GOT3 (cell line): ENCODE data around the gene BLOC1S6.

Source experiments
- DNase-seq: peaks from one replicate; lab custom pipeline; 2025; ENCODE audit warnings: mixed read lengths; lab: John Stamatoyannopoulos, UW

BLOC1S6 gene

DNA sequence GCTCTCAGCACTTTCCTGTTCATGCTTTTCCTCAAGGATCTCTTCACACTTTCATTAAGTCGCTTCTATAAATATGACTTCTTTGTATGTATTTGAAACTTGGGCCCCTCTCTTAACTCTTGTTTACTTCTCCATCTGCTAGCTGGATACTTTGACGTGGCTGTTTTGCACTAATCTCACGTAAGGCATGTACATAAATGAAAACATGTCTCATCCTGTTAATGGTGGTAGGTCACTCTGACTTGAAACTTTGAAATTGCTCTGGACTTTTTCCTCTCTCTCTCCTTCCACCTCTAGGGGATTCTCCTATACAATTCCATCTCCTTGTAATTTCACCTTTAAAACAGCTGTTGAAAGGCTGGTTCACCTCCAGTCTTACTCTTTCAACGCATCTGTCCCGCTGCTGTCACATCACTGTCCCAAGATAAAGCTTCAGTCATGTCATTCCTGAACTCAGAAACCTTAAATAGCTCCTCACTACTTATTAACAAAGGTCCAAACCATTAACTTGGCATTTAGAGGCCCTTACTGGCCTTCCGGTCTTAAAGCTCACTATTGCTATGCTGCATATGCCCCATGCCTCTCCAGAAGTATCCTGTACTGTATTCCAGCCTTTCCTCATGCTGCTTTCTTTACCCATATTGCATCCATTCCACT is 1.2 kb downstream of the BLOC1S6 start:
- DNase-seq, result no peak

DNA sequence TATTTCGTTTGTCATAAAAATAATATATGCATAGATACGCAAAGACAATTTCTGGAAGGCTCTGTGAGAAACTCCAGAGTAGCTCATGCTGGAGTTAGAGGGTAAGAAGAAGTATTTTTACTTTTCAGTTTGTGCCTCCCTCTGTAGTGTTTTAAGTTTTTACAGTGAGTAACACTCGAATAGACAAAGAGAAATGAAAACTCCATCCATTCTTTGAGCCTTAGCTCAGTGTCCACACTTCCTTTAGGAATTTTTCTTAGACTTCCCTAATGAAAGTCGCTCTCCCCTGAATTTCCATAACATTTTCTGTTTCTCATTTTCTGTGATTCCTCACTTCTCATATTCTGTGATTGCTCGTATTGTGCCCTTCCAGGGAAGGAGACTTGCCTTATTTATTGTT is 2.1 kb downstream of the BLOC1S6 start:
- DNase-seq, result no peak

DNA sequence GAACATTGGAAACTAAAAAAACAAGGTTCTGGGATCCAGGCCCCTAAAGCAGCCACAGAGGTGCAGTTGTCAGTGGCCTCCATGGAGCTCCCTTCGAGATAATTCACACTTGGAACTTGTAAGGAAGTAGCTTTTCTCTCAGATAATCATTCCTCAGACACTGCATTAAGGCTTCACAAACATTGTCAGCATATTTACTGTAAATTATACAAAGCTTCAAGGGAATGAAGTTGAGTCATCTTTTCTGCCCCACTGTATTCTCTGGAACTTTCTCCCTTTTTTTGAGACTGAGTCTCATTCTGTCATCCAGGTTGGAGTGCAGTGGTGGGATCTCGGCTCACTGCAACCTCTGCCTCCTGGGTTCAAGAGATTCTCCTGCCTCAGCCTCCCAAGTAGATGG is 7.1 kb downstream of the BLOC1S6 start:
- no peak for DNase-seq

DNA sequence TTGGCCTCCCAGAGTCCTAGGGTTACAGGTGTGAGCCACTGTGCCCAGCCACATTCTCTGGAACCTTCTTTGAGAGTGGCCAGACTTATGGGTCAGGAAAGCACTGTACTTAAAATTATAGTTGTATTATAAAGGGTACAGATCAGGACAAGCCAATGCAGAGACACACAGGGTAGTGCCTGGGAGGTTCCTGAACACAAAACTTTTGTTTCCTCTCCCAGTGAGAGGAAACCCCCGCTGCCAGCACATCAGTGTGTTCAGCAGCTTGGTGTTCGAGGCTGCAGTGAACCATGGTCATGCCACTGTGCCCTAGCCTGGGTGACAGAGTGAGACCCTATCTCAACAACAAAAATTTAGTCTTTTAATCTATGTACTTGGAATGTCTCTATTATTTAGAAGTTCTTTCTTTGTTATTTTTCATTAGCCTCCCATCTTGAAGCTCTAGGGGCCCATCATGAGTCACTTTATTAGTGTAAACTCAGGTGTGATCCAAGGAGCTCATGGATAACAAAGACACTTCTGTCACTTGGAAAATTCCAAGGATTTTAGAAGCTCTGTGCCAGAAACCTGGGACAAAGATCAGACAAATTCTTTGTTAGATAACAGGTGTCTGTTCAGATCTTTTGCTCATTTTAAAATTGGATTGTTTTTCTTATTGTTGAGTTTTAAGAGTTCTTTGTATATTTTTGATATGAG is 7.8 kb downstream of the BLOC1S6 start:
- no peak for DNase-seq

DNA sequence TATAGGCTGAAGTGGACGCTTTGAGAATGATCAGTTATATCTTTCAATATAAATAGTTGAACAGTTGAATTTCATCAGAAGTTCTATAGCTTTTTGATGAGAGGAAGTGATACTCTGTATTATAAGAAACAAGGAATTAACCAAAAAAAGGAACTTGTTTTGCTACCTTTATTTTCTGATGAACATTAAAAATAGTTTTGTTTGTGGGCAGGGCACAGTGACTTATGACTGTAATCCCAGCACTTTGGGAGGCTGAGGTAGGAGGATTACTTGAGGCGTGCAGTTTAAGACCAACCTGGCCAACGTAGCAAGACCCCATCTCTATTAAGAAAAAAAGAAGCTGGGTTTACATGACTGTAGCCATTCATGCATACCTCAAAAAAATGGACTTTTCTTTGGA is 16.7 kb downstream of the BLOC1S6 start:
- no peak for DNase-seq

DNA sequence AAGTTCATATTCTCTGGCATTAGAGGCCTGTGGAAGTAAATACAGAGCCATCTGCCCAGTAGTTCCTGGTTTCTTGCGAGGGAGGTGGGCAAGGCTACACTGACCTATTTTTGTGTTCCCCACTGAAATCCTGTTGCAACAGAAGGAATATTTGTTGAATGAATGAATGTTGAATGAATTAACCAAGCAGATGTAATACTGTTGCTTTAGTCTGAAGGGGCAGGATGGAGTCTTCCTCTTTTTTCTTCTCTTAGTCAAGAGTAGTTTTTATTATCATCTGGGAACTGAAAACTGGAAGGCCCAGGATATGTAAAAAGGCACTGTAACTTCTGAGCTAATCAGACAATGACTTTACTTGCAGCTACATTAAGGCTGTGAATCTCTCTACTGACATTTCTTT is 17.1 kb downstream of the BLOC1S6 start:
- DNase-seq, result no peak

DNA sequence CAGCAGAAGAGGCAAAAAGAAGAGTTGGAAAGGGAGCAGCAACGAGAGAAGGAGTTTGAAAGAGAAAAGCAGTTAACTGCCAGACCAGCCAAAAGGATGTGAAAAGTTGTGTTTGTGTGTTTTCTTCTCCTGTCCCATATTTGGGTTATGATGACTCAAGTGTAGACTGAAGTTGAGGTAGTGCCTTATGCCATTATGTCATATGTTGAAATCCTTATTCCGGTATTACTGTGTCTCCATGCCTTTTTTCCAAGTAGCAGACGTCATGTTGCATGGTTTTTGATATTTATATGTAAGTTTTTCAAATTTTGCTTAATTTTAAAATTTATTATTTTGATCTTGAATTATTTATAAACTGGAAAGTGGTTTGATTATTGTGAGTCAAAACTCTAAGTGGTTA is 19.2 kb downstream of the BLOC1S6 start:
- no peak for DNase-seq

DNA sequence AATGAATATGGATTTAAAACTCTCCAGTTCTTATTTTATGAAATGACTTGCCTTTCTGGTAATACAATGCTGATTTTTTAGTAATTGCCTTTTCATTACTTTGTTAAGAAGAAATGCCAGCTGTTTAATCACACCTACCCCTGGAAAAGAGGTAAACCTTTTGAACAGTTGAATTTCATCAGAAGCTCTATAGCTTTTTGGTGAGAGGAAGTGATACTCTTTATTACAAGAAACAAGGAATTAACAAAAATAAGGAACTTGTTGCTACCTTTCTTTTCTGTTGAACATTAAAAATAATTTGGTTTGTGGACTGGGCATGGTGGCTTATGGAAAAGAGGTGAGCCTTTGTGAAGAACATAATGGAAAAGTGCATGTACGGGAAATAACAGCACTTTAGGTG is 19.7 kb downstream of the BLOC1S6 start:
- DNase-seq, result no peak

DNA sequence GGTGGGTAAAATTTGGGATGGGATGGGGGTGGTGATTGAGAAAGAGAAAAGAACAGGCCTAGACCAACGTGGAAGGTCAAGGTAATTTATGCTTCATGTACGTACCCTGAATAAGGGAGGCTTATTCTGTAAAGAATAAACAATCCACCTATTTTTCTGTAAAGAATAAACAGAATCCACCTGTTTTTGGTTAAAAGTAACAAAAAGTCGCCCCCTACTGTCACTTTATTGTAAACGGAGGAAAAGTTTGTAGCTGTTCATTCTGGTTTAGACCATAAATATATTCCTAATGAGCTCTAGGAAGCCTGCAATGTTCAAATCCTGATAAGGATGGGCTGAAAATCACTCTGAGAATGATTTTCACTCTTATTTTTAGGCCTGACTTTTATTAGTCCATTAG is 24.1 kb downstream of the BLOC1S6 start:
- no peak for DNase-seq

DNA sequence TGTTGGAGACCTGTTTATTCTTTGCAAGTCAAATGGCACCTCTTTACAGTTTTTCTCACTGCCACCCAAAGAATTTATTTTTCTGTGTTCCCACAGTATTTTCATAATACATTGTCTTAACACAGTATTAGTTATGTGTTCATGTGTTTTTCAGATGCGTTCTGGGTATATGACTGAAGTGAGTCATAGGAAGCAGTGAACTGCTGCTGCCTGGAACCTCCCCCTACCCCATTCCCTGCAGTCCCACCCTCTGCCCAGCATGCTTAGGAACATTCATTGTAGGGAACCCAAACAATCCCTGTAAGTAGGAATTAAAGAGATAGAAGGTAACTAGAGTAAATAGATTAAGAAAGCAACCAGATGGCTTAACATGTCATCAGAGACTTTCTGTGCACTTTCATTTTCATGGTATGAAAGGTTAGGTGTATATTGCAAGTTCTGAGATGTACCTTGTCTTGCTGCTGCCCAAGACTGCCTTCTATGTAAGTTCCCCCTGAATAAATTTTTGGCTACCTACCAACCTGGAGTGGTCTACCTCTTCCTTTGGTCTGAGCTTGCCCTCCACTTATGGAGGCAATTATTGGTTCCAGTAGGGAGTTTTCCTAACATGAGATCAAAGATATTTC is 25.7 kb downstream of the BLOC1S6 start:
- DNase-seq, result no peak

DNA sequence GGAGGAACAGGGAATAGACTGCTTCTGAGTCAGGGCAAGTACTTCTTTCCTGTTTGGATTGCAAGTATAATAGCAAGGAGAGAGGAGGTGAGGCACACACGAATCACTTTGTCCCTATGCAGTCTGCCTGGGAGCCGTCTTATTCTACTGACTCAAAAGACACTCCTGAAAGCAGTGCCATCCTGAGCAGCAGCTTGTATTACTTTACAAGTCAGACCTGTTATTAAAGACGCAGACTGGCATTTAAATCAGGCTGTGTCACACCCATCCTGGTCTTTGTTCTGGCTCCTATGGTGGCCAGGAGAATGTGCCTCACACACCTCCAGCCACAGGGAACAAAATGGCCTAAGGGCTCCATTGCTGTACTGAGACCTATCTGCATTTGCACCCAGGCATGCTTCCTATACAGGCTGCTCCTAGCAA is 29.7 kb downstream of the BLOC1S6 start:
- no peak for DNase-seq

DNA sequence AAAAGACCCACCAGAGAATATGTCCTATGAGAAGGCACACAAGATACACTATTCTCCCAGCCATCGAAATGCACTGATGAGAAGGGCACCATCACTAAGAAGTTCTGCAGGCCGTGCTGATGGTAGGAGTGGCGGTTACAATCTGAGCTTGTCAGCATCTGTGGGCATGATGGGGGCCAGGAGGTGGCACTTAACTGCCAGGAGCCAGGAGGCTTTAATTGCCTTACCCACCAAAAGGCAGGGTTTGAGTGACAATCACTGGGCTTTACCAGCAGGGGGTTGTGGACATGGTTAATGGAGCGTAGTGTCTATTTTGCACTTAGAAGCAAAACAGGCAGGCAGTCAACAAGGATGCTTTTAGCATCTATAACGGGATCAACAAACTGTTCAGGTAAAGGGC is 31.6 kb downstream of the BLOC1S6 start:
- no peak for DNase-seq

DNA sequence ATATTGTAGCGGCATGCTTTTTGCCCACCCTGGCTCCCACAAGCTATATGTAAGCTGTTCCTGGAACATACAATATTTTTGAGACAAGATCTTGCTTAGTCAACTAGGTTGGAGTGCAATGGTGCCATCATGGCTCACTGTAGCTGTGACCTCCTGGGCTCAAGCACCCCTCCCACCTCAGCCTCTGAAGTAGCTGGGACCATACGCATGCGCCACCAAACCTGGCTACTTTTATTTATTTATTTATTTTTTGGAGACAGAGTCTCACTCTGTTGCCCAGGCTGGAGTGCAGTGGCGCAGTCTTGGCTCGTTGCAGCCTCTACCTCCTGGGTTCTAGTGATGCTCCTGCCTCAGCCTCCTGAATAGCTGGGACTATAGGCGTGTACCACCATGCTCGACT is 41.0 kb downstream of the BLOC1S6 start:
- no peak for DNase-seq

DNA sequence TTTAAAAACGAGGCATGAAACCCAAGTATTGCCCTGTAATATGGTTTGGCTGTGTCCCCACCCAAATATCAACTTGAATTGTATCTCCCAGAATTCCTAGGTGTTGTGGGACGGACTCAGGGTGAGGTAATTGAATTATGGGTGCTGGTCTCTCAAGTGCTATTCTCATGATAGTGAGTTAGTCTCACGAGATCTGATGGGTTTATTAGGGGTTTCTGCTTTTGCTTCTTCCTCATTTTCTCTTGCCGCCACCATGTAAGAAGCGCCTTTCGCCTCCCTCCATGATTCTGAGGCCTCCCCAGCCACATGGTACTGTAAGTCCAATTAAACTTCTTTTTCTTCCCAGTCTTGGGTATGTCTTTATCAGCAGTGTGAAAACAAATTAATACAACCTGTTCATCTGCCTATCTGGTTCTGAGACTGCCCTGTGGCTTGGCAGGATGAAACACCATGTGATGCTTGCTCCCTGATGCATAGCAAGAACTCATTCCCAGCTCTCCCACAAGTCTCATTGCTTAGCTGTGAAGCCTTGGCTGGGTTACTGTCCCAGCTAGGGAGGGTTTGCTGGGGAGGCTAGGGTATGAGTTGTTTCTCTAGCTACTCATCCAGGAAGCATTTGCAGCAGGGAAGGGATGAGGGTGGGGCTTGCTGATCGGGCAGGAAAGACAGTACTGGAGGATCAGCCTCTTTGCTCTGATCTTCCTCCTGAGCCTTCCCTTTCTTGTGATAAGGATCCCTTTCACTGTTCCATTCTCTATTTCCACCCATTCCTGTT is 43.9 kb downstream of the BLOC1S6 start:
- DNase-seq, result no peak

DNA sequence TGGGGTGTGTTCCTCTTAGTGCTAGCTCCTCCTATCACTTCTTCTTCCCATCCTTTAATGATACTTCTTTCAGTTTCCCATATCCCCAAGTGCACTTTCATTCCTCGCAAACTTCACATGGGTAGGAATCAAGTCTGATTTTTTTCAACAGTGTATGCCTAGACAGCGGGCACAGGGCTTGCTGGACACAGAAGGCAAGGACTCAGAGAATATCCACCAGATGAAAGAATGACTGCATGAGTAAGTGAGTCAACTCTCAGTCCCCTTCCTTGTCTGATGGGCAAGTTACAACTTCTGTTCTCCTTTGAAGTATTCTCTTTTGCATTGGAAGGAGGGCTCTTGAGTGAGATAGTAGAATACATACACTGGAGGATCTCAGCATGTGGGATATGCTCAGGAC is 44.6 kb downstream of the BLOC1S6 start:
- DNase-seq, result no peak

DNA sequence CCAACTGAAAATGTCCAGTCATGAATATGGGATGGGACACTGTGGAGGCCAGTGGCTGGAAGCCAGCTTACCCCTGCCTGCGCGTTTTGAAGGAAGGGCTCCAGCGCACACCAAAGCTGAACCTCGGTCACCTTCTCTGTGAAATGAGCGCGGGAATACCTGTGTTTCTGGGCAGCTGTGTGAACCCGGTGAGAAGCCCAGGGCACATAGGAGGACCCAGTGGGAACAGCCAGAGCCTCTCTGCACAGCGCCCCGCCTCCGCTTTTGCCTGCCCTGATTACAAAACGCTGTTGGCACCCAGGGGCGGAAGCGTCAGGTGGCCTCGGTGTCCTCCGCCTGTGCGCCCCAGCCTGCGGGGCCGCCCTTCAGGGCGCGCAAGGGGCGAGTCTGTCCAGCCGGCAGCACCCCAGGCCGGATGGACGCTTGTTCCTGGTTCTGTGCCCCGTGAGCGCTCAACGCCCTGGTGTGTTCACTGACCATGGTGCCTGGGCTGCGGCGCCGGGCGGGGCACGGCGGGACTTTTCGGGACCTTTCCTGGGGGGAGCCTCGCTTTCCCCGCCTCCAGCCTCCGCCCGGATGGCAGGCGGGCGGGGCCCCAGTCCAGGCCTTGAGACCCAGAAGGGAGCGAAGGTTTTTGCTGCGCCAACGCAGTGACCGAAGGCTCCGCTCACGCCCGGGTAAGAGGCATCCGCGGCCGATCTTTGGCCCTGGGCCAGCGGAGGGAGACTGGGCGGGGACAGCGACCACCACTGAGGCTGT is 47.4 kb downstream of the BLOC1S6 start, which contains the start of gene SQOR:
Gene SQOR, plus strand, starts transcription at position 598 of the 759 bp plus-strand sequence. CDS start 23,895 bp downstream, outside the sequence.
- DNase-seq, result peak; percentile 48

DNA sequence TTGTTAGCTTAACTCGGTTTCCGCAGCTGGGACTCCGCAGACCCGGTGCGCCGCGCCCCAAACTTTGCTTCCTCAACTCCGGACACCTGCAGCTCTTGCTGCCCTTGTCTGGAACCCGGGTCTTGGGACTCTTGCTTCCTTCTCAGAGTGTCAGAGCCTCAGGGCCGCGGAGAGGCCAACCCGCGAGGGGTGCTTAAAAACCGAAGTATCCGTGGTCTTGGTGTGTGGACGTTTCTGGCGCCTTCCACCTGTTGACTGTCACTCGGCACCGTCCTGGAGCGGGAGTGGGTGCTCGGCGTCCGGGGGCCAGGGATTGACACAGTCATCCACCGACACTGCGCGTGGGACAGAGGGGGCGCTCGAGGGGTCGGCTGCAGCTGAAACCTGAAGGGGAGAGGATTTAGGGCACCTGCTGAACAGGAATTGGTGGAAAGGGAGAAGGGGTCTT is 48.0 kb downstream of the BLOC1S6 start:
- DNase-seq, result no peak

DNA sequence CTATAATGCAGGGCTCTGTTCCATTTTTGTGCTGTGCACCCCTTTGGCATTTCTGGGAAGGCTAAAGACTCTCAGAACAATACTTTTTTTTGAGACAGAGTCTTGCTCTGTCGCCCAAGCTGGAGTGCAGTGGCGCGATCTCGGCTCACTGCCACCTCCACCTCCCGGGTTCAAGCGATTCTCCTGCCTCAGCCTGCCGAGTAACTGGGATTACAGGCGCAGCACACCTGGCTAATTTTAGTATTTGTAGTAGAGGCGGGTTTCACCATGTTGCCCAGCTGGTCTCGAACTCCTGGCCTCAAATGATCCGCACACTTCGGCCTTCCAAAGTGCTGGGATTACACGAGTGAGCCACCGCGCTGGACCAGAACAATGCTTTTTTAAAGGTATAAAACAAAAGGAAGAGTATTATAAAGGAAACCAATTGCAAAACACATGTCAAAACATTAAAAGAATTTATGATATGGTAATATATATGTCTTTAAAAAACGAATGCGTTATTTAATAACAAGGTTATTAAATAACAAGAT is 48.6 kb downstream of the BLOC1S6 start:
- DNase-seq, result no peak

DNA sequence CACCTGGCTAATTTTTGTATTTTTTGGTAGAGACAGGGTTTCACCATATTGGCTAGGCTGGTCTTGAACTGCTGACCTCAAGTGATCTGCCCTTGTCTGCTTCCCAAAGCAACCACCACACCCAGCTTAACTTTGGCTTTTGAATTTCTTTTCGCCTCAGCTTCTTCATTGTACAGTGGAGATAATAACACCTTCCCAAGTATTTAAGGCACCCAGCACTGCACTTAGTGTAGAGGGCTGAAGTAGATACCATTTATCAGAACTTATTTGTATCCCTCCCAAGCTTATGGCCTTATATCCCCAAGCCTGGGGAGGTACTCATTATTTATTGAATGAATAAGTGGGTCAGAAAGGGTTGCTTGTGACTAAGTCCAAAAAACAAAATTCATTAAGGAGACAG is 50.0 kb downstream of the BLOC1S6 start:
- no peak for DNase-seq

DNA sequence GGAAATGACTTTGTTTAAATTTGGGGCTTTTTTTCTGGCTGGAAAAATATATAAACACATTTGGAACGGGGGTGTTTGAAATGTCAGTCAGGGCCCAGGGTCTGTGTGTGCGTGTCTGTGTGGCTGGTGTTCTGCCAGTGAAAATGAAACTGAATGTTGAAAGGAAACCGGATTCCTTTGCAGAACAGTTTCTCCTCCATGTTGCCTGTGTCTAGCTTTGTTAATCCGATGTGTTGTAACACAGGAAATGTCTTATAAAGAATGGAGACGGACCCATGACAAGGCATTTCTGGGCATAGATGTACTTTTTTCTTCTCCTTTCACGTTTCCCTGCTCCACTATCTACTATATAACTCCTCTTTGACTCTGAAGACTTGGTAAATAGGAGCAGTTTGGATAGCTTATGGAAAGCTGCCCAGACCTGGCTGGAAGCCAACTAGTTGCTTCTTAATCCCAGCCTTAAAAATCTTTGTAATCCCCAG is 50.4 kb downstream of the BLOC1S6 start:
- no peak for DNase-seq

DNA sequence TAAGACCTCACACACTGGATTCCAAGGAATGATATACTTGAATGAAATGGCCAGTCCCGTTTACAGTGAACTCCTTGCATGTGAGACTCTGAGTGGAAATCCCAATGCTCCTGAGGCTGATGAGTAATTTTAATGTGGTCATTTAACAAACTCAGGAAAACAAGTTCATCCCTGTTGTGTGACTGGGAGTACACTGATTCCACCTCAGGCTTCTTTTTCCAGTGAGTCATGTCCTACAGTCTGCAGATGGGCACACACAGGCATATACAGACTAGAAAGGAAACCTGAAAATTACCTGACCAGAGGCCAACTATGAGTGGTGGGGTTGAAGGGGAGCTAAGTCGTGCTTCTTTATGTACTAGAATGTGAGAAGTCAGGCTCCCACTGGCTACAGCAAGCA is 53.4 kb downstream of the BLOC1S6 start:
- no peak for DNase-seq
